ENCODE data around the gene ZBTB38.

- no peak for TF ChIP-seq EZH2 (IDR thresholded peaks at IDR 0.05; ENCODE audit: low read length, unreplicated experiment)
- TF ChIP-seq, protein P1, sequence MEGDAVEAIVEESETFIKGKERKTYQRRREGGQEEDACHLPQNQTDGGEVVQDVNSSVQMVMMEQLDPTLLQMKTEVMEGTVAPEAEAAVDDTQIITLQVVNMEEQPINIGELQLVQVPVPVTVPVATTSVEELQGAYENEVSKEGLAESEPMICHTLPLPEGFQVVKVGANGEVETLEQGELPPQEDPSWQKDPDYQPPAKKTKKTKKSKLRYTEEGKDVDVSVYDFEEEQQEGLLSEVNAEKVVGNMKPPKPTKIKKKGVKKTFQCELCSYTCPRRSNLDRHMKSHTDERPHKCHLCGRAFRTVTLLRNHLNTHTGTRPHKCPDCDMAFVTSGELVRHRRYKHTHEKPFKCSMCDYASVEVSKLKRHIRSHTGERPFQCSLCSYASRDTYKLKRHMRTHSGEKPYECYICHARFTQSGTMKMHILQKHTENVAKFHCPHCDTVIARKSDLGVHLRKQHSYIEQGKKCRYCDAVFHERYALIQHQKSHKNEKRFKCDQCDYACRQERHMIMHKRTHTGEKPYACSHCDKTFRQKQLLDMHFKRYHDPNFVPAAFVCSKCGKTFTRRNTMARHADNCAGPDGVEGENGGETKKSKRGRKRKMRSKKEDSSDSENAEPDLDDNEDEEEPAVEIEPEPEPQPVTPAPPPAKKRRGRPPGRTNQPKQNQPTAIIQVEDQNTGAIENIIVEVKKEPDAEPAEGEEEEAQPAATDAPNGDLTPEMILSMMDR (conservative IDR thresholded peaks at IDR 0.05; ENCODE audit: low read depth, low read length), result no peak
Measured at GRCh38 chr3:141400073-141400971, 32.0 kb downstream of the ZBTB38 start.
